ENCODE measurements around the gene NNAT.
A peak's percentile ranks its signal among the peaks of the same experiment; 100 is the strongest.

NNAT gene

DNA sequence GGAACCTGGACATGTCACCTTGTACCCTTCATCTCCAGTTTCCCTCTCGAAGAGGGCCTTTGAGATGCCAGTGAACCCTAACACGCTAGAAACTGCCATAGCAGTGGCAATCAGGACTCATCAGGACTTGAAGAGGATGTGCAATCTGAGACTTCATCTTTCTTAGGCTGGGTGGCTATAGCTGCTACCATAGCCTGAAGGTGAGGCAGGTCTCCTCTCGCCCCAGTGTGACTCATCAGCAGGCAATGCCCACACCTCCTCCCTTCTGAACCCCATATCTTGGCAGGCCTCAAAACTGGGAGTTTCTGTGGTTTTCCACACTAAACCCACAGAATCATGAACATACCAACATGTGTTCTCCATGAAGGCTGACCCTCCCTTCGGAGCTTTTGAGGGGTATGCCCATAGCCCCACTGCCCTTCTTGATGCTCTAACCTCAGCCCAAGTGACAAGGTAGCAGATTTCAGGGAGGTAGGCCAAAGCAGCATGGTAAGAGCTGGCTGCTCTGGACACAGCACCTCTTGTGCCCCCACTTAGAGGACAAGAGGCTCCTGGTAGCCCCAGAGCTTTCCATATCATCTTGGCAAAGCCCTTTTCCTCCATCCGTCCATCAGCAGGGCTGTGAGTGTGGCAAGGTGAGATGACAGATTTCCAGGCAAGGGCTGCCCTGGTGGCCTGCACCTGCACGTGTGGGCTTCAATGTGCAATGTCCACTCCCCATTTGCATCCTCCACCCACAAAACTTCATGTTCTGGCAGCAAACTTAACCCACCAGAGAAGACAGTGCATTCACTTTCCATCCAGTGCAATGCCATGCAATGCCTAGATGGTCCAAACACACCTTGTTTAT is 4.0 kb downstream of the NNAT start:
- Histone ChIP-seq H3K27me3 (ENCODE audit: insufficient read depth, low read depth, severe bottlenecking) (no peaks in the 10 kb centered on the region), H3K36me3 (peaks cover 29% of the 10 kb centered on the region), H3K27ac (peak overlapping the region; percentile 69), H3K9me3 (ENCODE audit: severe bottlenecking) (peaks cover 12% of the 10 kb centered on the region), H3K4me3 (ENCODE audit: low read depth, low read length) (no peak overlapping the region)
- TF ChIP-seq, protein P1, sequence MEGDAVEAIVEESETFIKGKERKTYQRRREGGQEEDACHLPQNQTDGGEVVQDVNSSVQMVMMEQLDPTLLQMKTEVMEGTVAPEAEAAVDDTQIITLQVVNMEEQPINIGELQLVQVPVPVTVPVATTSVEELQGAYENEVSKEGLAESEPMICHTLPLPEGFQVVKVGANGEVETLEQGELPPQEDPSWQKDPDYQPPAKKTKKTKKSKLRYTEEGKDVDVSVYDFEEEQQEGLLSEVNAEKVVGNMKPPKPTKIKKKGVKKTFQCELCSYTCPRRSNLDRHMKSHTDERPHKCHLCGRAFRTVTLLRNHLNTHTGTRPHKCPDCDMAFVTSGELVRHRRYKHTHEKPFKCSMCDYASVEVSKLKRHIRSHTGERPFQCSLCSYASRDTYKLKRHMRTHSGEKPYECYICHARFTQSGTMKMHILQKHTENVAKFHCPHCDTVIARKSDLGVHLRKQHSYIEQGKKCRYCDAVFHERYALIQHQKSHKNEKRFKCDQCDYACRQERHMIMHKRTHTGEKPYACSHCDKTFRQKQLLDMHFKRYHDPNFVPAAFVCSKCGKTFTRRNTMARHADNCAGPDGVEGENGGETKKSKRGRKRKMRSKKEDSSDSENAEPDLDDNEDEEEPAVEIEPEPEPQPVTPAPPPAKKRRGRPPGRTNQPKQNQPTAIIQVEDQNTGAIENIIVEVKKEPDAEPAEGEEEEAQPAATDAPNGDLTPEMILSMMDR (IDR thresholded peaks at IDR 0.05; ENCODE audit: low read depth, low read length), result no peak
- no peak for DNase-seq

DNA sequence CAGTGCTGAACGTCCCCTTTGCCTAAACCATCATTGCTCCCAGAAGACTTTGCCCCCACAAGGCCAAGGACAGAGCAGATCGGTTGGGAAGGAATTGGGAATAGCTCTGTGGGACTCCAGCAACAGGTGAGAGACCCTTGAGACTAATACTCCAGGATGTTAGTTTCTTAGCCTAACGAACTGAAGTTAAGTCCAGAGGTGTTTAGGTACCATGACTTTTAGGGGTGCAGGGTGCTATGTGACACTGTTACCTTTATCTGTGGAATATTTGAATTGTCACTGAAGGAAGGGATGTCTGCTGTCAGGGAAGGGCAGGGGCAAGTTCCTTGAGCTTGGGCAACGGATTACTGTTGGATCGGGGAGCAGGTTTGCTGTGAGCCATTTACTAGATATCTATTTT is 4.8 kb downstream of the NNAT start:
- H3K9me3 ChIP-seq (ENCODE audit: severe bottlenecking), result peaks cover 7% of the 10 kb centered on the region
- TF ChIP-seq, protein P1 (IDR thresholded peaks at IDR 0.05; ENCODE audit: low read depth, low read length), result no peak
- no peak overlapping the region for H3K4me3 ChIP-seq (ENCODE audit: low read depth, low read length)
- no peaks in the 10 kb centered on the region for H3K27me3 ChIP-seq (ENCODE audit: insufficient read depth, low read depth, severe bottlenecking)
- H3K27ac ChIP-seq, result no peak overlapping the region
- H3K36me3 ChIP-seq, result peaks cover 21% of the 10 kb centered on the region
- DNase-seq, result no peak

DNA sequence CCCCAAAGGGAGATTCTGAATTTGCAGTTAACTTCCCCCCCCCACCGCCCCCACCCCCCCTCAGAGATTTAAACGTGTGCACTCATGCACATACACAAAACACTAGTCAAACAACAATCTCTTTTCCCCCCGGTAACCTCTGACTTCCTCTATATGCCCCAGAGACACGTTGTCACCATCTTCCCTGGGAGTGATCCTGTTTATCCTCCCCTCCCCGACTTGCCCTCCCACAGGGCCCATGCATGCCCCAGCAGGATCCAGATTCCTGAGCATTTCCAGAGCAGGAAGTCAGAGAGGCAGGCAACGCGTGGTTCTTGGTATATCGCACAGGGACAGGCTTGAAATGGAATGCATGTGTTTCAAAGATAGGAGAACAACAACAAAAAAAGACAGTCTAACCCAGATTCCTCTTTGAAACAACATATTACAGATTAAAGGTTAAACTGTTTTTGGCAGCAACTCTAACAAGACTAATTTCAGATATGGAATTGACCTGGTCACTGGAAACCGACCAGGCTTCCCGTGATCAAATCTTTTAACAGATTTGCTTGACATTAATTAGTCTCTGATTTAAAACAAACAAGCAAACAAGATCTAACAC is 5.3 kb downstream of the NNAT start:
- H3K27ac ChIP-seq, result peak overlapping the region; percentile 59
- TF ChIP-seq, protein P1 (IDR thresholded peaks at IDR 0.05; ENCODE audit: low read depth, low read length), result no peak
- DNase-seq, result no peak

DNA sequence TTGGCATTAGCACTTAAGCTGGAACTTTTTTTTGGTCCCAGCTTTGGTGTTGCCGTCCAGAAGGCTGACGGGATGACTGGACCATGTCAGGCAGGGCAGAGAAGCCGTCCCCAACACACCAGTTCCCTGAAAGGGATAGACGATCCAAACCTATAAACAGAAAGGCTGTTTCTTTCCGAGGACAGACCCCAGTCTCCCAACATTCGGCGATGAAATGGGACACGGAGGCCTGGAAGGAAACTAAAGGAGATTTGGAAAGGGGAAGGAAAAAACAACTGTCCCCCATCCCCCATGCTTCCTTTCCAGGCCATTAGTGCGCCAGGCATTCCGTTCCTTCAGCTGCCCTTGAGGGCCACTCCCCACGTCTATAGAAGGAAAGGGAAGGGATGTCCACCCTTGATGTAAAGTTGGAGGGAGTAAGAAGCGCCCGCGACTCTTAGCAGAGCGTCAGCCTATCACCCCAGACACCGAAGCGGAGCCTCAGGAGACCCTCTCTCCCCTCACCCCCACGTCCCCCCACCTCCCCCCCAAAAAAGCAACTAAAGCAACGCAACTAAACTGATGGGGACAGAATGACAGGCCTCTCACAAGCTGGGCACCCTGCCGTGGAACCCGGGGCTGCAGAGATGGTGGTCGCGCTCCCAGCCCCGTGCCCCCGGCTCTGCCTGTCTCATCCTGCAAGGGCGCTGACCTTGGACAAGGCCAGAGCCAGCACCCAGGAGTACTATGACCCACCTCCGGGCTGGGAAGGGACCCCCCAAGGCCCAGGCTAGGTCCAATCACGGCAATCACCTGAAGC is 6.0 kb downstream of the NNAT start:
- Histone ChIP-seq H3K27me3 (ENCODE audit: insufficient read depth, low read depth, severe bottlenecking) (no peaks in the 10 kb centered on the region), H3K27ac (peak overlapping the region; percentile 99), H3K4me3 (ENCODE audit: low read depth, low read length) (peak overlapping the region; percentile 89), H3K36me3 (peaks cover 15% of the 10 kb centered on the region), H3K9me3 (ENCODE audit: severe bottlenecking) (no peaks in the 10 kb centered on the region)
- TF ChIP-seq, protein P1 (IDR thresholded peaks at IDR 0.05; ENCODE audit: low read depth, low read length), result no peak
- DNase-seq, result no peak

More for the DNA sequence above, 5.3 kb downstream of the NNAT start:
- Histone ChIP-seq H3K27me3 (ENCODE audit: insufficient read depth, low read depth, severe bottlenecking) (no peaks in the 10 kb centered on the region), H3K36me3 (peaks cover 16% of the 10 kb centered on the region), H3K4me3 (ENCODE audit: low read depth, low read length) (peak overlapping the region; percentile 89), H3K9me3 (ENCODE audit: severe bottlenecking) (peaks cover 2% of the 10 kb centered on the region)

DNA sequence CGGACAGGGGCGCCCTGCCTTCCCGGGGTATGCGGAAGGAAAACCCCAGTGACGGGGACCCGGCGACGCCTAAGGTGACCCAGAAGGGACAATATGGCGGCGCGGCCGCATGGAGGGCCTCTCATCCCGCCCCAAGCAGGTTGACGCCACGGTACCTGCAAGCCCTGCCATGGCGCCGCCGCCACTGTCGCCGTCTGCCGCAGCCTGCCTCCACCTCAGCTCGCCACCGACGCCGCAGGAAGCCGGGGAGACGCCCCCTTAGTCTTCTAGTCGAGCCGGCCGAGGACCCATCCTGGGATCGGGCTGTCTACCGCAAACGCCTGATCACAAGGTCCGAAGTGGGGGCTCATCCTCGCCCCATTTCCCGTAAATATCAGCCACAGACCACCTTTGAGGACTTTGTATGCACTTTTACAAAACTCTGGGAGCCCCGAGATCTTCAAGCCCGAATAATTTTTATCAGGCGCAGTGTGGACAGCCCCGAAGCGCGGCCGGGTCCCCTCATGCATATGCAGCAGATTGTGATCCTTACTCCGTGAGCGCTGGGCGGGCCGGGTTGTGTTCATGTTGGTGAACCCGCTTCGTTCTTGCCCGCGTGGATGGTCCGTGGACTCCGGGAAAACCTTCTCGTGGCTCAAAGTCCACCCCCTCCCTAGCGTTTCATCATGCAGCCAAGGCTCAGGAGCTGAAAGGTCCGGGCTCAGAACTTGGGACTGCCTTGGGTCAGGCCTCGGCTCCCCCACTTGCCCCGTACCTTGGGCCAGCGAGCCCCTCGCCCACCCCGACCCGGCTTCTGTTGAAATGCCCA is 6.8 kb downstream of the NNAT start, which contains the start of gene BLCAP:
BLCAP (minus strand) TSS at position 239 of the 808 bp plus-strand sequence. CDS start 8,702 bp downstream, outside the sequence.
- H3K4me3 ChIP-seq (ENCODE audit: low read depth, low read length), result peak within 1 kb of the TSS; percentile 89
- H3K36me3 ChIP-seq, result peaks cover 12% of the 10 kb centered on the region
- no peaks in the 10 kb centered on the region for H3K27me3 ChIP-seq (ENCODE audit: insufficient read depth, low read depth, severe bottlenecking)
- H3K9me3 ChIP-seq (ENCODE audit: severe bottlenecking), result no peaks in the 10 kb centered on the region
- DNase-seq, result peak; percentile 92
- TF ChIP-seq, protein P1 (IDR thresholded peaks at IDR 0.05; ENCODE audit: low read depth, low read length), result no peak
- H3K27ac ChIP-seq, result peak within 1 kb of the TSS; percentile 99

All from WERI-Rb-1 (cell line).